HG03521 (cell line): ENCODE data around the gene METTL2B.
A peak's percentile ranks its signal among the peaks of the same experiment; 100 is the strongest.
"Not testable (repeated sequence)": the region's sequence is repeated elsewhere in the genome, so short reads cannot be mapped to it uniquely, and the experiment has no call there.

Experiments used
- ATAC-seq: cut with Tn5 transposase; IDR thresholded peaks from one replicate; pipeline ENCODE4 v1.9.1; 2021; ENCODE audit warnings: mild to moderate bottlenecking, moderate library complexity; ENCODE audit not compliant: unreplicated experiment

The METTL2B gene

GRCh38 chr7:128454808-128455542, 21.6 kb upstream of the METTL2B start:
- no peak for ATAC-seq

- ATAC-seq: peak; percentile 87
These were observed 20.8 kb upstream of the METTL2B start, which contains the start of gene HILPDA for GRCh38 chr7:128455543-128456254. Gene HILPDA (plus strand): TSS chr7:128455878. CDS start chr7:128457269, 1,391 bp downstream.

- ATAC-seq: no peak
These were observed 20.3 kb upstream of the METTL2B start for GRCh38 chr7:128456255-128456725.

- not testable (repeated sequence) for ATAC-seq
These were observed 19.2 kb upstream of the METTL2B start for GRCh38 chr7:128457385-128457784.

GRCh38 chr7:128458956-128459355, 17.6 kb upstream of the METTL2B start:
- peak; percentile 20 for ATAC-seq

- ATAC-seq: peak; percentile 42
These were observed 17.1 kb upstream of the METTL2B start for GRCh38 chr7:128459394-128459878.

- ATAC-seq: no peak
These were observed 14.1 kb upstream of the METTL2B start for GRCh38 chr7:128462460-128462859.

GRCh38 chr7:128463345-128463744, 13.2 kb upstream of the METTL2B start:
- not testable (repeated sequence) for ATAC-seq

GRCh38 chr7:128463933-128464332, 12.6 kb upstream of the METTL2B start:
- not testable (repeated sequence) for ATAC-seq

- not testable (repeated sequence) for ATAC-seq
These were observed 9.7 kb upstream of the METTL2B start for GRCh38 chr7:128466871-128467270.

GRCh38 chr7:128477336-128477690, 765 bp downstream of the METTL2B start:
- not testable (repeated sequence) for ATAC-seq

GRCh38 chr7:128479082-128479481, 2.5 kb downstream of the METTL2B start:
- ATAC-seq: not testable (repeated sequence)

- not testable (repeated sequence) for ATAC-seq
These were observed 11.6 kb downstream of the METTL2B start for GRCh38 chr7:128488134-128488533.

- ATAC-seq: no peak
These were observed 20.9 kb downstream of the METTL2B start for GRCh38 chr7:128497405-128497804.

- ATAC-seq: not testable (repeated sequence)
These were observed 28.9 kb downstream of the METTL2B start for GRCh38 chr7:128505416-128505815.

- ATAC-seq: not testable (repeated sequence)
These were observed 30.3 kb downstream of the METTL2B start for GRCh38 chr7:128506819-128507218.

GRCh38 chr7:128507321-128507993, 30.9 kb downstream of the METTL2B start:
- ATAC-seq: not testable (repeated sequence)

GRCh38 chr7:128511692-128512091, 35.1 kb downstream of the METTL2B start:
- not testable (repeated sequence) for ATAC-seq

- not testable (repeated sequence) for ATAC-seq
These were observed 38.7 kb downstream of the METTL2B start for GRCh38 chr7:128515232-128515631.

GRCh38 chr7:128517023-128517422, 40.5 kb downstream of the METTL2B start:
- not testable (repeated sequence) for ATAC-seq
